K562 (cell line): ENCODE measurements around the gene MAZ. TPM values are rescaled to one million over a fixed set of nuclear protein-coding genes. Genes with fewer than 3 reads are reported as not detected.

ENCODE experiments used
- ATF1 ChIP-seq, 2 experiments: fragments of 450-650 bp in 1 of 2; IDR thresholded peaks; 2 replicates each; pipeline ENCODE4 v1.6.1; 2016; ENCODE audit warnings: missing compliant biosample characterization in 1 of 2, missing genetic modification characterization in 1 of 2
- BACH1 ChIP-seq: fragments of 200-800 bp; sonication (Bioruptor generic); IDR thresholded peaks from 2 replicates; pipeline ENCODE4 v1.6.1; 2016; ENCODE audit warnings: missing genetic modification characterization, missing compliant biosample characterization
- E2F8 ChIP-seq: fragments of 450-650 bp; IDR thresholded peaks from 2 replicates; pipeline ENCODE4 v1.7.1; 2018; ENCODE audit warnings: mild to moderate bottlenecking, low read depth; ENCODE audit not compliant: partially characterized antibody
- ETS2 ChIP-seq: IDR thresholded peaks from 2 replicates; pipeline ENCODE4 v1.6.1; 2016; ENCODE audit warnings: borderline replicate concordance, missing genetic modification characterization, mild to moderate bottlenecking, moderate library complexity, missing compliant biosample characterization; ENCODE audit not compliant: poor library complexity, severe bottlenecking
- MNT ChIP-seq, 2 experiments: fragments of 450-650 bp; conservative IDR thresholded peaks; 2 replicates each; pipeline ENCODE4 v1.6.1; 2017; ENCODE audit warnings: mild to moderate bottlenecking in 2 of 2, moderate library complexity in 2 of 2
- NCOR1 ChIP-seq: fragments of 450-650 bp; IDR thresholded peaks from 2 replicates; pipeline ENCODE4 v1.6.1; 2016; ENCODE audit warnings: mild to moderate bottlenecking, moderate library complexity
- POLR2AphosphoS5 ChIP-seq: IDR thresholded peaks from 2 replicates; pipeline ENCODE4 v1.6.1; 2011; ENCODE audit warnings: mild to moderate bottlenecking, low read depth, low read length, moderate library complexity; ENCODE audit not compliant: control insufficient read depth, insufficient read depth
- PTRF ChIP-seq: fragments of 450-650 bp; IDR thresholded peaks from 2 replicates; pipeline ENCODE4 v1.6.1; 2016; ENCODE audit warnings: mild to moderate bottlenecking, missing genetic modification characterization, missing compliant biosample characterization
- RFX1 ChIP-seq: fragments of 450-650 bp; IDR thresholded peaks from 2 replicates; pipeline ENCODE4 v1.6.1; 2016; ENCODE audit warnings: mild to moderate bottlenecking, moderate library complexity
- SIRT6 ChIP-seq: IDR thresholded peaks from one replicate; pipeline ENCODE4 v1.6.1; 2012; ENCODE audit warnings: low read depth, mild to moderate bottlenecking, control low read depth, inconsistent platforms, low read length, moderate library complexity
- TAF7 ChIP-seq: fragments of 450-650 bp; IDR thresholded peaks from 2 replicates; pipeline ENCODE4 v1.6.1; 2016; ENCODE audit warnings: missing genetic modification characterization, missing compliant biosample characterization
- WHSC1 ChIP-seq: IDR thresholded peaks from one replicate; pipeline ENCODE4 v1.6.1; 2012; ENCODE audit warnings: low read length, control low read depth, inconsistent platforms
- ZNF24 ChIP-seq: fragments of 450-650 bp; IDR thresholded peaks from 2 replicates; pipeline ENCODE4 v1.6.1; 2016
- polyA plus RNA-seq, 8 experiments: library from polyadenylated mRNA; depleted of rRNA in 4 of 8; stranded (reverse) in 5 of 8; unstranded in 3 of 8; fragments of >200 nt; fragmentation: Nextera tagmentation in 2 of 8; fragmentation: Illumina TruSeq in 1 of 8; extraction: Ambion mirVana in 2 of 8; extraction: Trizol in 1 of 8; gene quantifications; 2 replicates each; pipeline versions ENCODE4 v1.2.1 to v1.2.3, GENCODE V29; 2011 to 2014; ENCODE audit warnings: inconsistent platforms in 1 of 8, missing spikeins in 1 of 8
- total RNA-seq, 7 experiments: library from RNA; depleted of rRNA in 6 of 7; stranded (reverse); fragments of >200 nt in 6 of 7; fragmentation: Illumina TruSeq in 2 of 7; extraction: Trizol in 2 of 7; gene quantifications; 2 replicates each; pipeline versions ENCODE4 v1.2.1 to v1.2.3, GENCODE V29; 2011 to 2021; ENCODE audit warnings: low replicate concordance in 1 of 7
- TF ChIP-seq, protein P1 (sequence below): sonication (generic); formaldehyde crosslinking; IDR thresholded peaks from 2 replicates; pipeline ENCODE4 v1.9.0; 2022; ENCODE audit warnings: mild to moderate bottlenecking, missing genetic modification reagents
- TF ChIP-seq, protein P2 (sequence below): sonication (generic); formaldehyde crosslinking; IDR thresholded peaks from 2 replicates; pipeline ENCODE4 v1.8.1; 2023; ENCODE audit warnings: mild to moderate bottlenecking, missing genetic modification reagents
- TF ChIP-seq, protein P3 (sequence below): fragments of 450-650 bp; IDR thresholded peaks from 2 replicates; pipeline ENCODE4 v1.6.1; 2017; ENCODE audit warnings: antibody characterized with exemption, mild to moderate bottlenecking

The MAZ gene
- total and polyA plus RNA-seq, 9 of the 15 experiments (the other 6 are each of a cell fraction or from before 2014, with no cell fraction given), result 45.4 to 532 (median 250) TPM

DNA sequence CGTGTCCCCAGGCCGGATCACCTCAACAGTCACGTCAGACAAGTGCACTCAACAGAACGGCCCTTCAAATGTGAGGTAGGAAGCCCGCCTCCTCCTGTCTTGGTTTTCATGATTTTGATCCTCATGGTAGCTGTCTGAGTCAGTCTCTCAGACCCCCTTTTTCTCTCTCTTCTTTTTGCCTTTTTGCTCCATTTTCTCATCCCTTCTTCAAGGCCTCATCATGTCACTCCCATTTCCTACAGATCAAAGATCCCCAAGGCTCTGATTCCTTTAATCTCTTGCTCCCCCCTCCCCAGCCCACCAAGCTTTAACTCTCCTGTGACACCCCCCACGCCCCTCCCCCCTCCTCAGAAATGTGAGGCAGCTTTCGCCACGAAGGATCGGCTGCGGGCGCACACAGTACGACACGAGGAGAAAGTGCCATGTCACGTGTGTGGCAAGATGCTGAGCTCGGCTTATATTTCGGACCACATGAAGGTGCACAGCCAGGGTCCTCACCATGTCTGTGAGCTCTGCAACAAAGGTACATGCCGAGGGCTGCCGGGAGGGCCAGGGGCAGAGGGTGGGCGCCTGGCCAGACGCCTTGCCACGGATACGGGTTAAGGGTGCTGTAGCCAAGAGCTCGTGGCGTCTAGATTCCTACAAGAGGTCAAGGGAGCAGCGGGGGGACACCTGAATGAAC, 2.0 kb downstream of the MAZ start (continued):
- TF ChIP-seq, protein P1, sequence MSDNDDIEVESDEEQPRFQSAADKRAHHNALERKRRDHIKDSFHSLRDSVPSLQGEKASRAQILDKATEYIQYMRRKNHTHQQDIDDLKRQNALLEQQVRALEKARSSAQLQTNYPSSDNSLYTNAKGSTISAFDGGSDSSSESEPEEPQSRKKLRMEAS (CRISPR knock-in tag), result 0 out of 2 replicates have a peak, but pooled peaks have one; percentile 50
- TF ChIP-seq RFX1 (no peak), ATF1 (CRISPR knock-in tag; IDR thresholded peaks at IDR 0.05) (no peak), ATF1 (tag; IDR thresholded peaks at IDR 0.05) (no peak), POLR2AphosphoS5 (no peak), SIRT6 (no peak), NCOR1 (no peak; the same call in 1 of the 2 replicates), MNT (conservative IDR thresholded peaks at IDR 0.05) (no peak; a peak in 1 of 4 replicates), ZNF24 (no peak), TAF7 (no peak), E2F8 (no peak), WHSC1 (no peak), BACH1 (no peak), PTRF (no peak), ETS2 (tag) (no peak)
- TF ChIP-seq, protein P2, sequence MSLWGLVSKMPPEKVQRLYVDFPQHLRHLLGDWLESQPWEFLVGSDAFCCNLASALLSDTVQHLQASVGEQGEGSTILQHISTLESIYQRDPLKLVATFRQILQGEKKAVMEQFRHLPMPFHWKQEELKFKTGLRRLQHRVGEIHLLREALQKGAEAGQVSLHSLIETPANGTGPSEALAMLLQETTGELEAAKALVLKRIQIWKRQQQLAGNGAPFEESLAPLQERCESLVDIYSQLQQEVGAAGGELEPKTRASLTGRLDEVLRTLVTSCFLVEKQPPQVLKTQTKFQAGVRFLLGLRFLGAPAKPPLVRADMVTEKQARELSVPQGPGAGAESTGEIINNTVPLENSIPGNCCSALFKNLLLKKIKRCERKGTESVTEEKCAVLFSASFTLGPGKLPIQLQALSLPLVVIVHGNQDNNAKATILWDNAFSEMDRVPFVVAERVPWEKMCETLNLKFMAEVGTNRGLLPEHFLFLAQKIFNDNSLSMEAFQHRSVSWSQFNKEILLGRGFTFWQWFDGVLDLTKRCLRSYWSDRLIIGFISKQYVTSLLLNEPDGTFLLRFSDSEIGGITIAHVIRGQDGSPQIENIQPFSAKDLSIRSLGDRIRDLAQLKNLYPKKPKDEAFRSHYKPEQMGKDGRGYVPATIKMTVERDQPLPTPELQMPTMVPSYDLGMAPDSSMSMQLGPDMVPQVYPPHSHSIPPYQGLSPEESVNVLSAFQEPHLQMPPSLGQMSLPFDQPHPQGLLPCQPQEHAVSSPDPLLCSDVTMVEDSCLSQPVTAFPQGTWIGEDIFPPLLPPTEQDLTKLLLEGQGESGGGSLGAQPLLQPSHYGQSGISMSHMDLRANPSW, result no peak
- TF ChIP-seq, protein P3, sequence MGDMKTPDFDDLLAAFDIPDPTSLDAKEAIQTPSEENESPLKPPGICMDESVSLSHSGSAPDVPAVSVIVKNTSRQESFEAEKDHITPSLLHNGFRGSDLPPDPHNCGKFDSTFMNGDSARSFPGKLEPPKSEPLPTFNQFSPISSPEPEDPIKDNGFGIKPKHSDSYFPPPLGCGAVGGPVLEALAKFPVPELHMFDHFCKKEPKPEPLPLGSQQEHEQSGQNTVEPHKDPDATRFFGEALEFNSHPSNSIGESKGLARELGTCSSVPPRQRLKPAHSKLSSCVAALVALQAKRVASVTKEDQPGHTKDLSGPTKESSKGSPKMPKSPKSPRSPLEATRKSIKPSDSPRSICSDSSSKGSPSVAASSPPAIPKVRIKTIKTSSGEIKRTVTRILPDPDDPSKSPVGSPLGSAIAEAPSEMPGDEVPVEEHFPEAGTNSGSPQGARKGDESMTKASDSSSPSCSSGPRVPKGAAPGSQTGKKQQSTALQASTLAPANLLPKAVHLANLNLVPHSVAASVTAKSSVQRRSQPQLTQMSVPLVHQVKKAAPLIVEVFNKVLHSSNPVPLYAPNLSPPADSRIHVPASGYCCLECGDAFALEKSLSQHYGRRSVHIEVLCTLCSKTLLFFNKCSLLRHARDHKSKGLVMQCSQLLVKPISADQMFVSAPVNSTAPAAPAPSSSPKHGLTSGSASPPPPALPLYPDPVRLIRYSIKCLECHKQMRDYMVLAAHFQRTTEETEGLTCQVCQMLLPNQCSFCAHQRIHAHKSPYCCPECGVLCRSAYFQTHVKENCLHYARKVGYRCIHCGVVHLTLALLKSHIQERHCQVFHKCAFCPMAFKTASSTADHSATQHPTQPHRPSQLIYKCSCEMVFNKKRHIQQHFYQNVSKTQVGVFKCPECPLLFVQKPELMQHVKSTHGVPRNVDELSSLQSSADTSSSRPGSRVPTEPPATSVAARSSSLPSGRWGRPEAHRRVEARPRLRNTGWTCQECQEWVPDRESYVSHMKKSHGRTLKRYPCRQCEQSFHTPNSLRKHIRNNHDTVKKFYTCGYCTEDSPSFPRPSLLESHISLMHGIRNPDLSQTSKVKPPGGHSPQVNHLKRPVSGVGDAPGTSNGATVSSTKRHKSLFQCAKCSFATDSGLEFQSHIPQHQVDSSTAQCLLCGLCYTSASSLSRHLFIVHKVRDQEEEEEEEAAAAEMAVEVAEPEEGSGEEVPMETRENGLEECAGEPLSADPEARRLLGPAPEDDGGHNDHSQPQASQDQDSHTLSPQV, result no peak
